A549 (cell line): Measurements from ENCODE around the gene SEC31A. TPM values are rescaled to one million over a fixed set of nuclear protein-coding genes. Genes with fewer than 3 reads are reported as not detected.

Experiments used
- ATAC-seq, 2 experiments: fragments of 200-7000 bp in 1 of 2; fragments of >200 bp in 1 of 2; cut with Nextera tagmentation in 1 of 2; cut with Tn5 transposase in 1 of 2; 3 replicates each; pipeline versions ENCODE4 v1.8.0 to v1.9.1; 2018 to 2020; ENCODE audit warnings: mild to moderate bottlenecking in 1 of 2, moderate library complexity in 1 of 2
- CTCF ChIA-PET: fragments of 300-600 bp; sonication (Branson Sonifier 250); formaldehyde crosslinking; extraction: SDS; loops from one replicate; lab custom pipeline; 2021; ENCODE audit warnings: antibody characterized with exemption, inconsistent platforms; lab: Yijun Ruan, JAX
- POLR2A ChIA-PET: fragments of 350-600 bp; formaldehyde crosslinking; extraction: SDS; loops from one replicate; lab custom pipeline; 2021; ENCODE audit warnings: antibody characterized with exemption, inconsistent platforms; lab: Yijun Ruan, JAX
- DNase-seq, 2 experiments: peaks; one replicate each; pipeline versions ENCODE4 v3.0.0 to v3.0.0-alpha.2; 2011 to 2016; ENCODE audit warnings: low read depth in 1 of 2, low spot score in 1 of 2
- FAIRE-seq: peaks from 2 replicates; lab custom pipeline; 2011; peaks lifted over from hg19 to GRCh38; lab: Jason Lieb, UNC
- H3K27ac ChIP-seq, 2 experiments: fragments of >200 bp; sonication (Bioruptor Twin); formaldehyde crosslinking; 3 replicates each; pipeline ENCODE4 v1.5.1; 2016 to 2017
- H3K4me1 ChIP-seq: fragments of >200 bp; sonication (Bioruptor Twin); formaldehyde crosslinking; 3 replicates; pipeline ENCODE4 v1.6.1; 2016
- H3K4me2 ChIP-seq: fragments of >200 bp; sonication (Bioruptor Twin); formaldehyde crosslinking; 3 replicates; pipeline ENCODE4 v1.6.1; 2016
- H3K4me3 ChIP-seq: fragments of >200 bp; sonication (Bioruptor Twin); formaldehyde crosslinking; 3 replicates; pipeline ENCODE4 v1.5.1; 2016
- H3K9me3 ChIP-seq: fragments of >200 bp; sonication (Bioruptor Twin); formaldehyde crosslinking; 3 replicates; pipeline ENCODE4 v1.6.1; 2016
- CEBPB ChIP-seq, 2 experiments: fragments of >200 bp in 1 of 2; sonication (Bioruptor Twin) in 1 of 2; formaldehyde crosslinking in 1 of 2; IDR thresholded peaks; 2 replicates each; pipeline ENCODE4 v1.6.1; 2012 to 2016
- CHD2 ChIP-seq: fragments of 150-350 bp; IDR thresholded peaks from 2 replicates; pipeline ENCODE4 v1.6.1; 2014; ENCODE audit warnings: low read length; ENCODE audit not compliant: partially characterized antibody
- CHD4 ChIP-seq: fragments of 200-600 bp; sonication (generic); IDR thresholded peaks from 2 replicates; pipeline ENCODE4 v1.6.1; 2016; ENCODE audit warnings: antibody characterized with exemption, mild to moderate bottlenecking, borderline replicate concordance
- EHMT2 ChIP-seq: fragments of 200-600 bp; sonication (generic); IDR thresholded peaks from 2 replicates; pipeline ENCODE4 v1.6.1; 2016; ENCODE audit warnings: antibody characterized with exemption, low read depth, mild to moderate bottlenecking, moderate library complexity
- FOSL2 ChIP-seq, 2 experiments: fragments of 450-650 bp in 1 of 2; fragments of >200 bp in 1 of 2; sonication (Bioruptor Twin) in 1 of 2; formaldehyde crosslinking; IDR thresholded peaks; 2 replicates each; pipeline versions ENCODE4 v1.5.0 to v1.6.1; 2016 to 2020; ENCODE audit warnings: mild to moderate bottlenecking in 1 of 2, moderate library complexity in 1 of 2
- FOXS1 ChIP-seq: fragments of 250-450 bp; sonication (Bioruptor Pico); IDR thresholded peaks from 2 replicates; pipeline ENCODE4 v1.5.0; 2020; ENCODE audit warnings: mild to moderate bottlenecking, moderate library complexity
- GATA3 ChIP-seq: IDR thresholded peaks from 2 replicates; pipeline ENCODE4 v1.6.1; 2012; ENCODE audit warnings: borderline replicate concordance
- HEYL ChIP-seq: fragments of 250-450 bp; sonication (Bioruptor Pico); IDR thresholded peaks from 2 replicates; pipeline ENCODE4 v1.8.0; 2021; ENCODE audit warnings: mild to moderate bottlenecking, moderate library complexity
- HOXA7 ChIP-seq: fragments of 250-450 bp; sonication (Bioruptor Pico); IDR thresholded peaks from 2 replicates; pipeline ENCODE4 v1.5.0; 2020; ENCODE audit warnings: mild to moderate bottlenecking, moderate library complexity
- KDM5A ChIP-seq: fragments of 200-600 bp; sonication (generic); IDR thresholded peaks from 2 replicates; pipeline ENCODE4 v1.6.1; 2016; ENCODE audit warnings: antibody characterized with exemption, mild to moderate bottlenecking
- MAFK ChIP-seq: fragments of 450-650 bp; IDR thresholded peaks from 2 replicates; pipeline ENCODE4 v1.6.1; 2014; ENCODE audit not compliant: partially characterized antibody
- MAZ ChIP-seq: fragments of 150-350 bp; IDR thresholded peaks from 2 replicates; pipeline ENCODE4 v1.6.1; 2014; ENCODE audit warnings: antibody characterized with exemption, low read depth, low read length, borderline replicate concordance
- NR3C1 ChIP-seq: fragments of >200 bp; sonication (Bioruptor Twin); formaldehyde crosslinking; IDR thresholded peaks from 3 replicates; pipeline ENCODE4 v1.6.1; 2017
- POLR2AphosphoS2 ChIP-seq: conservative IDR thresholded peaks from 2 replicates; pipeline ENCODE4 v1.6.1; 2012; ENCODE audit warnings: low read length, improper control_type of control experiment, inconsistent platforms
- RAD21 ChIP-seq, 2 experiments: fragments of >200 bp in 1 of 2; sonication (Bioruptor Twin) in 1 of 2; formaldehyde crosslinking in 1 of 2; IDR thresholded peaks in 1 of 2; conservative IDR thresholded peaks in 1 of 2; 2 replicates in 1 of 2; 3 replicates in 1 of 2; pipeline ENCODE4 v1.6.1; 2012 to 2018; ENCODE audit warnings: inconsistent platforms in 1 of 2
- RARB ChIP-seq: fragments of 250-450 bp; sonication (Bioruptor Pico); IDR thresholded peaks from 2 replicates; pipeline ENCODE4 v1.8.0; 2021; ENCODE audit warnings: mild to moderate bottlenecking, moderate library complexity
- RCOR1 ChIP-seq: fragments of 150-350 bp; IDR thresholded peaks from 2 replicates; pipeline ENCODE4 v1.6.1; 2014; ENCODE audit warnings: antibody characterized with exemption, low read length, low read depth
- RFX5 ChIP-seq: fragments of 450-650 bp; IDR thresholded peaks from 2 replicates; pipeline ENCODE4 v1.7.1; 2014; ENCODE audit warnings: antibody characterized with exemption, mild to moderate bottlenecking, moderate library complexity
- SMC3 ChIP-seq: fragments of >200 bp; sonication (Bioruptor Twin); formaldehyde crosslinking; IDR thresholded peaks from 3 replicates; pipeline ENCODE4 v1.6.1; 2018; ENCODE audit warnings: inconsistent platforms
- SREBF2 ChIP-seq: fragments of 450-650 bp; IDR thresholded peaks from 2 replicates; pipeline ENCODE4 v1.6.1; 2014; ENCODE audit warnings: mild to moderate bottlenecking, moderate library complexity
- TFCP2L1 ChIP-seq: fragments of 250-450 bp; sonication (Bioruptor Pico); IDR thresholded peaks from 2 replicates; pipeline ENCODE4 v1.5.0; 2021; ENCODE audit warnings: mild to moderate bottlenecking
- ZC3H11A ChIP-seq: fragments of 450-650 bp; IDR thresholded peaks from 2 replicates; pipeline ENCODE4 v1.6.1; 2014; ENCODE audit warnings: antibody characterized with exemption, mild to moderate bottlenecking
- ZSCAN20 ChIP-seq: fragments of 250-450 bp; sonication (Bioruptor Pico); IDR thresholded peaks from 2 replicates; pipeline ENCODE4 v1.8.0; 2022; ENCODE audit warnings: mild to moderate bottlenecking, moderate library complexity
- WGBS: methylation state at CpG from one replicate; pipeline ENCODE4 v1.1.6; 2017; ENCODE audit errors: missing lambda C conversion rate; 5-methylcytosine and 5-hydroxymethylcytosine counted together
- polyA plus RNA-seq, 4 experiments: library from polyadenylated mRNA; depleted of rRNA in 3 of 4; stranded (reverse); fragments of >200 nt; fragmentation: RNase III in 1 of 4; extraction: RNeasy Plus Mini Kit Qiagen cat#74134 plus additional on column Dnase treatment in 1 of 4; gene quantifications; 2 replicates in 3 of 4; 3 replicates in 1 of 4; pipeline ENCODE4 v1.2.3, GENCODE V29; 2011 to 2017
- TF ChIP-seq, protein P1 (sequence below): IDR thresholded peaks from 2 replicates; pipeline ENCODE4 v1.6.1; 2012; ENCODE audit warnings: low read depth, borderline replicate concordance
- TF ChIP-seq, protein P2 (sequence below): fragments of >200 bp; sonication (Bioruptor Twin); formaldehyde crosslinking; IDR thresholded peaks from 3 replicates; pipeline ENCODE4 v1.5.1; 2016
- TF ChIP-seq, protein P3 (sequence below): fragments of >200 bp; sonication (Bioruptor Twin); formaldehyde crosslinking; IDR thresholded peaks from 3 replicates; pipeline ENCODE4 v1.6.1; 2016

Gene SEC31A
- polyA plus RNA-seq, 2 of the 4 experiments (the other 2 are of a cell fraction), result 67.8 to 127 TPM

DNA sequence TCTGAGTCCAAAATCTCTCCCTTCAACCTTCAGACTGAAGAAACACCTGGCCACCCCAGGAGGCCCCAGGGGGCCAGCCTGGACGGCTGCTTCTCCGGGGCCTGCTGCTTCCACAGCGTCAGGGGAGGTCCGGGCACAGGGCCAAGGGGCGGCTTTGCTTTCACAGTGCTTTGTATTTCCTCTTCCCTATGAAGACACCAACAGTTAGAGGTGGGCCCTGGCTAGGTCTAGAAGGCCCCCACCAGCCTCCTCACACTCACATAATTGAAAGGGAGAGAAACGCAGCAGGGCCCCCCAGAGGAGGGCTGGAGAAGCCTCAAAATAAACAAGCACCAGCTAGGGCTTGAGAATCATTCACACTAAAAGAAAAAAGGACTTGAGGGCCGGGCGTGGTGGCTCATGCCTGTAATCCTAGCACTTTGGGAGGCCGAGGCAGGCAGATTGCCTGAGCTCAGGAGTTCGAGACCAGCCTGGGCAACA is 110.2 kb downstream of the SEC31A start:
- 29% methylated on average over 8 of the region's 10 CpGs for WGBS
- FAIRE-seq, result no peak

DNA sequence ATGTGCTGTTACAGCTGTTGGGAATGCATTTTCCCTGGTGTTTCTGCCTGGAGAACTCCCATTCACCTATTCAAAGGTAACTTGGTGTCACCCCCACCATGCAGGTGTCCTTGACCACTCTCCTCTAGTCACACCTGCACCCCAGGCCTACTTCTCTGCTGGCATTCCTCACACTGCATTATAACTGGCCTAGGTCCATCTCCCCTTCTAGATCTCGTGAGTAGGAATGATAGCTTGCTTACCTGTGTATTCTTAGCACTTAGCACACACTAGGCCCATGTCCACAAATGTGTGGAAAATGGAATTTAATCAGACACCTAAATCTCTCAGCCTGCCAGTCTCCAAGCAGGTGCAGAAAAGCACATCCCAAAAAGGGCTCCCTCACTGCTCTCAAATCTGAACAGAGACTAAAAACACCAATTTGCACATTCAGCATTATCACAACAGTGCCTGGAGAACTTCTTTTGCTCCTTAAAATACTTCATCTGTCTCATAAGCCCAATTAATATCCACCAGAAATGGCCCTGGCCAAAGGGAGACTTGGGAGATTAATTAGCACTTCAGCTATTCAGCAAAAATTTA is 110.7 kb downstream of the SEC31A start:
- H3K4me1 ChIP-seq, result peaks cover 43% of the 10 kb centered on the region
- no peak for DNase-seq
- CTCF ChIA-PET, result interaction anchor here (0.5 to 1.4 kb wide), 3 partner anchors 41 to 1315 kb away, joined by 3 to 6 read pairs (median 3); no protein-coding TSS in a partner anchor
- no peak for ATAC-seq
- no peak for FAIRE-seq
- TF ChIP-seq GATA3, result no peak
- no peak for TF ChIP-seq SREBF2
- TF ChIP-seq KDM5A, result no peak
- TF ChIP-seq MAFK, result peak; percentile 89
- no peaks in the 10 kb centered on the region for H3K9me3 ChIP-seq
- 44% methylated on average over 1 of the region's 1 CpG for WGBS
- no peak overlapping the region for H3K4me3 ChIP-seq
- H3K27ac ChIP-seq, result peak overlapping the region; percentile 23 to 79; a peak in 4 of 6 replicates
- POLR2A ChIA-PET, result no interaction called here
- H3K4me2 ChIP-seq, result peak overlapping the region; percentile 57

More for the DNA sequence above, 110.2 kb downstream of the SEC31A start:
- Histone ChIP-seq H3K4me2 (peak overlapping the region; percentile 57), H3K4me1 (peaks cover 46% of the 10 kb centered on the region), H3K9me3 (no peaks in the 10 kb centered on the region)
- ATAC-seq, result peak; percentile 52 to 62; a peak in 4 of 6 replicates
- DNase-seq, result peak in 1 of 2 experiments; percentile 51
- TF ChIP-seq CHD4 (no peak), RARB (CRISPR knock-in tag) (no peak), HOXA7 (CRISPR knock-in tag) (no peak), FOSL2 (IDR thresholded peaks at IDR 0.05) (no peak), FOSL2 (CRISPR knock-in tag; IDR thresholded peaks at IDR 0.05) (no peak), KDM5A (no peak), FOXS1 (CRISPR knock-in tag) (no peak), POLR2AphosphoS2 (no peak), CHD2 (no peak), HEYL (CRISPR knock-in tag) (no peak), CEBPB (IDR thresholded peaks at IDR 0.05) (no peak), RCOR1 (no peak), EHMT2 (no peak), RAD21 (conservative IDR thresholded peaks at IDR 0.05 in 1 of 2, IDR thresholded peaks at IDR 0.05 in 1 of 2) (peak in 1 of 2 experiments; percentile 34; a peak in 2 of 5 replicates), TFCP2L1 (no peak), MAFK (no peak), MAZ (no peak), RFX5 (no peak), ZC3H11A (no peak), NR3C1 (no peak), ZSCAN20 (CRISPR knock-in tag) (no peak), SMC3 (0 out of 3 replicates have a peak, but pooled peaks have one; percentile 8)
- TF ChIP-seq, protein P1, sequence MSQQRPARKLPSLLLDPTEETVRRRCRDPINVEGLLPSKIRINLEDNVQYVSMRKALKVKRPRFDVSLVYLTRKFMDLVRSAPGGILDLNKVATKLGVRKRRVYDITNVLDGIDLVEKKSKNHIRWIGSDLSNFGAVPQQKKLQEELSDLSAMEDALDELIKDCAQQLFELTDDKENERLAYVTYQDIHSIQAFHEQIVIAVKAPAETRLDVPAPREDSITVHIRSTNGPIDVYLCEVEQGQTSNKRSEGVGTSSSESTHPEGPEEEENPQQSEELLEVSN, result no peak
- TF ChIP-seq, protein P2, sequence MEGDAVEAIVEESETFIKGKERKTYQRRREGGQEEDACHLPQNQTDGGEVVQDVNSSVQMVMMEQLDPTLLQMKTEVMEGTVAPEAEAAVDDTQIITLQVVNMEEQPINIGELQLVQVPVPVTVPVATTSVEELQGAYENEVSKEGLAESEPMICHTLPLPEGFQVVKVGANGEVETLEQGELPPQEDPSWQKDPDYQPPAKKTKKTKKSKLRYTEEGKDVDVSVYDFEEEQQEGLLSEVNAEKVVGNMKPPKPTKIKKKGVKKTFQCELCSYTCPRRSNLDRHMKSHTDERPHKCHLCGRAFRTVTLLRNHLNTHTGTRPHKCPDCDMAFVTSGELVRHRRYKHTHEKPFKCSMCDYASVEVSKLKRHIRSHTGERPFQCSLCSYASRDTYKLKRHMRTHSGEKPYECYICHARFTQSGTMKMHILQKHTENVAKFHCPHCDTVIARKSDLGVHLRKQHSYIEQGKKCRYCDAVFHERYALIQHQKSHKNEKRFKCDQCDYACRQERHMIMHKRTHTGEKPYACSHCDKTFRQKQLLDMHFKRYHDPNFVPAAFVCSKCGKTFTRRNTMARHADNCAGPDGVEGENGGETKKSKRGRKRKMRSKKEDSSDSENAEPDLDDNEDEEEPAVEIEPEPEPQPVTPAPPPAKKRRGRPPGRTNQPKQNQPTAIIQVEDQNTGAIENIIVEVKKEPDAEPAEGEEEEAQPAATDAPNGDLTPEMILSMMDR, result peak; percentile 15; the same call in 1 of the 3 replicates
- TF ChIP-seq, protein P3, sequence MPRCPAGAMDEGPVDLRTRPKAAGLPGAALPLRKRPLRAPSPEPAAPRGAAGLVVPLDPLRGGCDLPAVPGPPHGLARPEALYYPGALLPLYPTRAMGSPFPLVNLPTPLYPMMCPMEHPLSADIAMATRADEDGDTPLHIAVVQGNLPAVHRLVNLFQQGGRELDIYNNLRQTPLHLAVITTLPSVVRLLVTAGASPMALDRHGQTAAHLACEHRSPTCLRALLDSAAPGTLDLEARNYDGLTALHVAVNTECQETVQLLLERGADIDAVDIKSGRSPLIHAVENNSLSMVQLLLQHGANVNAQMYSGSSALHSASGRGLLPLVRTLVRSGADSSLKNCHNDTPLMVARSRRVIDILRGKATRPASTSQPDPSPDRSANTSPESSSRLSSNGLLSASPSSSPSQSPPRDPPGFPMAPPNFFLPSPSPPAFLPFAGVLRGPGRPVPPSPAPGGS, result no peak
- TF ChIP-seq, all 56 proteins: peak for 3
- ChIA-PET CTCF (interaction anchor here (0.5 to 1.4 kb wide), 2 partner anchors 42 to 159 kb away, joined by 3 to 6 read pairs; no protein-coding TSS in a partner anchor), POLR2A (no interaction called here)
- Histone ChIP-seq H3K4me3 (no peak overlapping the region), H3K27ac (peak overlapping the region; percentile 63 to 79; a peak in 5 of 6 replicates)
